Measurements from ENCODE around the gene FNIP2. TPM values are rescaled to one million over a fixed set of nuclear protein-coding genes. Genes with fewer than 3 reads are reported as not detected.
A peak's percentile ranks its signal among the peaks of the same experiment; 100 is the strongest.

Gene FNIP2
- total and polyA plus RNA-seq, 9 of the 15 experiments (the other 6 are each of a cell fraction or from before 2014, with no cell fraction given): 1.7 to 15.5 (median 8.3) TPM

- TF ChIP-seq, protein P1, sequence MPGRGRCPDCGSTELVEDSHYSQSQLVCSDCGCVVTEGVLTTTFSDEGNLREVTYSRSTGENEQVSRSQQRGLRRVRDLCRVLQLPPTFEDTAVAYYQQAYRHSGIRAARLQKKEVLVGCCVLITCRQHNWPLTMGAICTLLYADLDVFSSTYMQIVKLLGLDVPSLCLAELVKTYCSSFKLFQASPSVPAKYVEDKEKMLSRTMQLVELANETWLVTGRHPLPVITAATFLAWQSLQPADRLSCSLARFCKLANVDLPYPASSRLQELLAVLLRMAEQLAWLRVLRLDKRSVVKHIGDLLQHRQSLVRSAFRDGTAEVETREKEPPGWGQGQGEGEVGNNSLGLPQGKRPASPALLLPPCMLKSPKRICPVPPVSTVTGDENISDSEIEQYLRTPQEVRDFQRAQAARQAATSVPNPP (IDR thresholded peaks at IDR 0.05; ENCODE audit: borderline replicate concordance, insufficient read depth, insufficient read length): no peak
- TF ChIP-seq MAFG (tag; conservative IDR thresholded peaks at IDR 0.05): no peak
- TF ChIP-seq ELF1 (tag; IDR thresholded peaks at IDR 0.05): no peak
- no peak for TF ChIP-seq JUN (IDR thresholded peaks at IDR 0.05; ENCODE audit: borderline replicate concordance, low read depth, low read length)
- TF ChIP-seq JUN (CRISPR knock-in tag; IDR thresholded peaks at IDR 0.05; ENCODE audit: borderline replicate concordance): no peak
- no peak for TF ChIP-seq CBFB (CRISPR knock-in tag; IDR thresholded peaks at IDR 0.05)
- no peak for TF ChIP-seq ATF3 (IDR thresholded peaks at IDR 0.05)
- TF ChIP-seq ATF3 (CRISPR knock-in tag; conservative IDR thresholded peaks at IDR 0.05): no peak; the same call in 1 of the 2 replicates
- TF ChIP-seq HMG20A (CRISPR knock-in tag; conservative IDR thresholded peaks at IDR 0.05): no peak
- no peak for TF ChIP-seq CEBPB (tag; IDR thresholded peaks at IDR 0.05)
- TF ChIP-seq, protein P2, sequence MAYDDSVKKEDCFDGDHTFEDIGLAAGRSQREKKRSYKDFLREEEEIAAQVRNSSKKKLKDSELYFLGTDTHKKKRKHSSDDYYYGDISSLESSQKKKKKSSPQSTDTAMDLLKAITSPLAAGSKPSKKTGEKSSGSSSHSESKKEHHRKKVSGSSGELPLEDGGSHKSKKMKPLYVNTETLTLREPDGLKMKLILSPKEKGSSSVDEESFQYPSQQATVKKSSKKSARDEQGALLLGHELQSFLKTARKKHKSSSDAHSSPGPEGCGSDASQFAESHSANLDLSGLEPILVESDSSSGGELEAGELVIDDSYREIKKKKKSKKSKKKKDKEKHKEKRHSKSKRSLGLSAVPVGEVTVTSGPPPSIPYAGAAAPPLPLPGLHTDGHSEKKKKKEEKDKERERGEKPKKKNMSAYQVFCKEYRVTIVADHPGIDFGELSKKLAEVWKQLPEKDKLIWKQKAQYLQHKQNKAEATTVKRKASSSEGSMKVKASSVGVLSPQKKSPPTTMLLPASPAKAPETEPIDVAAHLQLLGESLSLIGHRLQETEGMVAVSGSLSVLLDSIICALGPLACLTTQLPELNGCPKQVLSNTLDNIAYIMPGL (CRISPR knock-in tag; IDR thresholded peaks at IDR 0.05): no peak
- no peak for TF ChIP-seq RBM39 (optimal IDR thresholded peaks at IDR 0.05; ENCODE audit: low read depth, low read length)
- TF ChIP-seq POLR3A (IDR thresholded peaks at IDR 0.05; ENCODE audit: borderline replicate concordance, extremely low read depth, insufficient read depth, insufficient read length): no peak
- TF ChIP-seq SP2 (IDR thresholded peaks at IDR 0.05; ENCODE audit: extremely low read depth, low read depth, low read length, poor library complexity, severe bottlenecking): no peak
- TF ChIP-seq DNMT1 (IDR thresholded peaks at IDR 0.05): no peak
- TF ChIP-seq ZBTB33 (CRISPR knock-in tag; IDR thresholded peaks at IDR 0.05): no peak
- TF ChIP-seq HDGF (IDR thresholded peaks at IDR 0.05): no peak
- TF ChIP-seq SNIP1 (IDR thresholded peaks at IDR 0.05; ENCODE audit: low read depth): no peak
- TF ChIP-seq, protein P3, sequence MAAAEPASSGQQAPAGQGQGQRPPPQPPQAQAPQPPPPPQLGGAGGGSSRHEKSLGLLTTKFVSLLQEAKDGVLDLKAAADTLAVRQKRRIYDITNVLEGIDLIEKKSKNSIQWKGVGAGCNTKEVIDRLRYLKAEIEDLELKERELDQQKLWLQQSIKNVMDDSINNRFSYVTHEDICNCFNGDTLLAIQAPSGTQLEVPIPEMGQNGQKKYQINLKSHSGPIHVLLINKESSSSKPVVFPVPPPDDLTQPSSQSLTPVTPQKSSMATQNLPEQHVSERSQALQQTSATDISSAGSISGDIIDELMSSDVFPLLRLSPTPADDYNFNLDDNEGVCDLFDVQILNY (CRISPR knock-in tag; IDR thresholded peaks at IDR 0.05): no peak
- TF ChIP-seq ZNF41 (CRISPR knock-in tag; conservative IDR thresholded peaks at IDR 0.05): no peak
- peak; percentile 26; the same call in 1 of the 2 replicates for TF ChIP-seq ATF7 (IDR thresholded peaks at IDR 0.05)
- peak; percentile 56 for TF ChIP-seq SOX6 (IDR thresholded peaks at IDR 0.05)
- no peak for TF ChIP-seq TRIM24 (IDR thresholded peaks at IDR 0.05)
Measured at GRCh38 chr4:158768555-158769174, at the start of gene FNIP2 (continued).

Data from K562 (cell line).